GM23338 (cell line): ENCODE measurements around the gene MRPS5. TPM values are rescaled to one million over a fixed set of nuclear protein-coding genes. Genes with fewer than 3 reads are reported as not detected.

ENCODE experiments used
- ATAC-seq: fragments of 200-7000 bp; cut with Tn5 transposase; 3 replicates; pipeline ENCODE4 v1.9.1; 2020
- DNase-seq: peaks from one replicate; pipeline ENCODE4 v3.0.0-alpha.2; 2015; ENCODE audit warnings: low spot score
- H2AFZ ChIP-seq: fragments of 200-600 bp; sonication (generic); 2 replicates; pipeline ENCODE4 v1.8.0; 2016; ENCODE audit warnings: antibody characterized with exemption, mild to moderate bottlenecking, moderate library complexity
- H3F3A ChIP-seq: fragments of 200-600 bp; sonication (generic); replicated peaks from 2 replicates; pipeline ENCODE4 v1.8.0; 2017; ENCODE audit warnings: antibody characterized with exemption, mixed run types, low read depth
- H3K27ac ChIP-seq: fragments of 200-600 bp; sonication (generic); 2 replicates; pipeline ENCODE4 v1.6.1; 2016; ENCODE audit warnings: low read depth
- H3K27me3 ChIP-seq: fragments of 200-600 bp; sonication (generic); 2 replicates; pipeline ENCODE4 v1.8.0; 2016; ENCODE audit warnings: mild to moderate bottlenecking, mixed run types, moderate library complexity; ENCODE audit not compliant: insufficient read depth
- H3K36me3 ChIP-seq: fragments of 200-600 bp; sonication (generic); 2 replicates; pipeline ENCODE4 v1.8.0; 2016; ENCODE audit warnings: mild to moderate bottlenecking; ENCODE audit not compliant: insufficient read depth
- H3K4me1 ChIP-seq: fragments of 200-600 bp; sonication (generic); 2 replicates; pipeline ENCODE4 v1.8.0; 2016; ENCODE audit warnings: mild to moderate bottlenecking, moderate library complexity; ENCODE audit not compliant: insufficient read depth
- H3K4me2 ChIP-seq: fragments of 200-600 bp; sonication (generic); 2 replicates; pipeline ENCODE4 v1.7.1; 2017; ENCODE audit warnings: mixed run types
- H3K4me3 ChIP-seq: fragments of 200-600 bp; sonication (generic); 2 replicates; pipeline ENCODE4 v1.6.1; 2016; ENCODE audit warnings: mixed run types
- H3K79me2 ChIP-seq: fragments of 200-600 bp; sonication (generic); replicated peaks from 2 replicates; pipeline ENCODE4 v1.8.0; 2017; ENCODE audit warnings: mild to moderate bottlenecking; ENCODE audit not compliant: insufficient read depth
- H3K9me2 ChIP-seq: fragments of 200-600 bp; sonication (generic); 2 replicates; pipeline ENCODE4 v1.8.0; 2017; ENCODE audit not compliant: insufficient read depth
- H4K20me1 ChIP-seq: fragments of 200-600 bp; sonication (generic); replicated peaks from 2 replicates; pipeline ENCODE4 v1.8.0; 2017; ENCODE audit warnings: mild to moderate bottlenecking; ENCODE audit not compliant: insufficient read depth
- H3K27ac Mint-ChIP-seq: 2 replicates; pipeline ENCODE4 v1.8.0; 2020; ENCODE audit warnings: inconsistent platforms, mild to moderate bottlenecking, moderate library complexity, mixed read lengths
- H3K27me3 Mint-ChIP-seq: 3 replicates; pipeline ENCODE4 v1.8.0; 2022; ENCODE audit warnings: low read depth, mild to moderate bottlenecking, moderate library complexity, mixed read lengths, inconsistent platforms; ENCODE audit not compliant: insufficient read depth, poor library complexity
- H3K36me3 Mint-ChIP-seq: 3 replicates; pipeline ENCODE4 v1.8.0; 2021; ENCODE audit warnings: low read depth, mild to moderate bottlenecking, inconsistent platforms, moderate library complexity, mixed read lengths
- H3K4me1 Mint-ChIP-seq: 3 replicates; pipeline ENCODE4 v1.8.0; 2020; ENCODE audit warnings: mild to moderate bottlenecking, inconsistent platforms, mixed read lengths
- H3K4me3 Mint-ChIP-seq: 3 replicates; pipeline ENCODE4 v1.8.0; 2021; ENCODE audit warnings: moderate library complexity, mild to moderate bottlenecking, inconsistent platforms, mixed read lengths
- H3K9me3 Mint-ChIP-seq: 3 replicates; pipeline ENCODE4 v1.8.0; 2020; ENCODE audit warnings: moderate library complexity, mild to moderate bottlenecking, inconsistent platforms, mixed read lengths
- CREB1 ChIP-seq: fragments of 250-450 bp; sonication (Bioruptor Pico); IDR thresholded peaks from 2 replicates; pipeline ENCODE4 v1.5.0; 2020; ENCODE audit warnings: low read depth, mild to moderate bottlenecking, moderate library complexity
- EZH2 ChIP-seq: fragments of 200-600 bp; sonication (generic); IDR thresholded peaks from one replicate; pipeline ENCODE4 v1.8.0; 2017; ENCODE audit warnings: antibody characterized with exemption, mild to moderate bottlenecking, low read depth; ENCODE audit not compliant: unreplicated experiment
- EZH2phosphoT487 ChIP-seq: fragments of 200-600 bp; sonication (generic); IDR thresholded peaks from one replicate; pipeline ENCODE4 v1.8.1; 2018; ENCODE audit warnings: antibody characterized with exemption; ENCODE audit not compliant: unreplicated experiment
- NANOG ChIP-seq: IDR thresholded peaks from 2 replicates; pipeline ENCODE4 v1.6.1; 2016; ENCODE audit warnings: antibody characterized with exemption, borderline replicate concordance
- polyA plus RNA-seq: library from polyadenylated mRNA; unstranded; fragments of >200 nt; fragmentation: Nextera tagmentation; extraction: Ambion mirVana; gene quantifications from 2 replicates; pipeline ENCODE4 v1.2.1, GENCODE V29; 2016
- total RNA-seq: library from RNA; depleted of rRNA; stranded (reverse); fragments of >200 nt; shearing (Covaris generic); gene quantifications from 2 replicates; pipeline ENCODE4 v1.2.3, GENCODE V29; 2014
- TF ChIP-seq, protein P1 (sequence below): IDR thresholded peaks from 2 replicates; pipeline ENCODE4 v1.6.1; 2016; ENCODE audit warnings: antibody characterized with exemption
- TF ChIP-seq, protein P2 (sequence below), 2 experiments: fragments of 200-600 bp in 1 of 2; sonication (generic) in 1 of 2; conservative IDR thresholded peaks; 2 replicates each; pipeline versions ENCODE4 v1.5.1 to v1.6.1; 2016 to 2017; ENCODE audit warnings: antibody characterized with exemption in 2 of 2, low read depth in 2 of 2, mild to moderate bottlenecking in 2 of 2, moderate library complexity in 1 of 2
- TF ChIP-seq, protein P3 (sequence below): fragments of 250-450 bp; sonication (Bioruptor Pico); IDR thresholded peaks from 2 replicates; pipeline ENCODE4 v1.5.0; 2020; ENCODE audit warnings: mild to moderate bottlenecking, moderate library complexity

MRPS5 gene
- total and polyA plus RNA-seq, 2 experiments from 2014 or later = 51.9 to 79.0 TPM

DNA sequence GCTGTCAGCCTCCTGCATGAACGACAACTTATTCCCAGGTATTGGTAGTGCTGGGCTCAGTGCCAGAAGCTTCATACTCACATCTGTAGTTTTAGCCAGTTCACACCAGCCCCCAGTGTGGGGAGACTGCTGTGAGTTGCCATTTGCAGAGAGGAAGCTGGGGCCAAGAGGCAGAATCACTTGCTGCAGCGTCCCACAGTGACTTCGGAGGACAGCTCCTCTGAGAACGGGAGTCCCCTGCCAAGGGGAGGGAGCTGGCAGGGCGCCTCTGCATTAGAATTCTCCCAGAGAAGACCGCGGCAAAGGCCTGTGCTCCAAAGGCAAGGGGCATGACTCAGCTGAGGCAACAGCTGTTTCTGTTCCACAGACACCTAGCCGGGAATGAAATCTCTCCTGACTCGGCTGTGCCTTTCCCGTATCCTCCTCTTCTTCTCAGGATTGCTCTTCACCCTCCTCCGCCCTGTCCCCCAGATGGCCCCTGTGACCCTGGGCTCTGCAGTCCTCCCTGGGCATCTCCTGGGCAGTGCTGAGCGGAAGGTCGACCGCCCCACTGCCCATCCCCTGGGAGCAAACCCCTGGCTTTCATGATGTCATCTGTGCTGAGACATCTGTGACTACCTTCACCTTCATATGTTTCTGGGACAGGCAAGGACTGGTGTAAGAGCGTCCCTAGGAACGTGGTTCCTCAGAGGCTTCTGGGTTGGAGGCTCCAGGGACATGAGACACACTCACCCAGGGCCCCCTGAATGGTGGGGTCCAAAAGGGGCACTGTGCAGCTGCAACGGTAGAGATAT lies 78.1 kb downstream of the MRPS5 start:
- Histone ChIP-seq H3K9me2 (no peaks in the 10 kb centered on the region), H3K4me1 (no peaks in the 10 kb centered on the region), H3K27ac (no peak overlapping the region), H3F3A (no peaks in the 10 kb centered on the region), H3K79me2 (no peaks in the 10 kb centered on the region), H3K36me3 (no peaks in the 10 kb centered on the region), H3K4me3 (no peak overlapping the region), H2AFZ (peak overlapping the region; percentile 59; the same call in 1 of the 2 replicates), H3K27me3 (no peaks in the 10 kb centered on the region), H4K20me1 (no peaks in the 10 kb centered on the region), H3K4me2 (0 out of 2 replicates have a peak overlapping the region, but pooled peaks have one; percentile 14)
- Mint-ChIP-seq H3K9me3 (no peaks in the 10 kb centered on the region; the same call in 2 of the 3 replicates), H3K4me1 (peaks cover 17% of the 10 kb centered on the region), H3K27ac (no peak overlapping the region), H3K27me3 (peaks cover 18% of the 10 kb centered on the region), H3K4me3 (no peak overlapping the region), H3K36me3 (no peaks in the 10 kb centered on the region; the same call in 2 of the 3 replicates)
- DNase-seq = no peak
- peak; percentile 72 for ATAC-seq
- no peak for TF ChIP-seq NANOG
- TF ChIP-seq, protein P1, sequence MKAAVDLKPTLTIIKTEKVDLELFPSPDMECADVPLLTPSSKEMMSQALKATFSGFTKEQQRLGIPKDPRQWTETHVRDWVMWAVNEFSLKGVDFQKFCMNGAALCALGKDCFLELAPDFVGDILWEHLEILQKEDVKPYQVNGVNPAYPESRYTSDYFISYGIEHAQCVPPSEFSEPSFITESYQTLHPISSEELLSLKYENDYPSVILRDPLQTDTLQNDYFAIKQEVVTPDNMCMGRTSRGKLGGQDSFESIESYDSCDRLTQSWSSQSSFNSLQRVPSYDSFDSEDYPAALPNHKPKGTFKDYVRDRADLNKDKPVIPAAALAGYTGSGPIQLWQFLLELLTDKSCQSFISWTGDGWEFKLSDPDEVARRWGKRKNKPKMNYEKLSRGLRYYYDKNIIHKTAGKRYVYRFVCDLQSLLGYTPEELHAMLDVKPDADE = no peak
- TF ChIP-seq EZH2phosphoT487 = no peak
- TF ChIP-seq, protein P2, sequence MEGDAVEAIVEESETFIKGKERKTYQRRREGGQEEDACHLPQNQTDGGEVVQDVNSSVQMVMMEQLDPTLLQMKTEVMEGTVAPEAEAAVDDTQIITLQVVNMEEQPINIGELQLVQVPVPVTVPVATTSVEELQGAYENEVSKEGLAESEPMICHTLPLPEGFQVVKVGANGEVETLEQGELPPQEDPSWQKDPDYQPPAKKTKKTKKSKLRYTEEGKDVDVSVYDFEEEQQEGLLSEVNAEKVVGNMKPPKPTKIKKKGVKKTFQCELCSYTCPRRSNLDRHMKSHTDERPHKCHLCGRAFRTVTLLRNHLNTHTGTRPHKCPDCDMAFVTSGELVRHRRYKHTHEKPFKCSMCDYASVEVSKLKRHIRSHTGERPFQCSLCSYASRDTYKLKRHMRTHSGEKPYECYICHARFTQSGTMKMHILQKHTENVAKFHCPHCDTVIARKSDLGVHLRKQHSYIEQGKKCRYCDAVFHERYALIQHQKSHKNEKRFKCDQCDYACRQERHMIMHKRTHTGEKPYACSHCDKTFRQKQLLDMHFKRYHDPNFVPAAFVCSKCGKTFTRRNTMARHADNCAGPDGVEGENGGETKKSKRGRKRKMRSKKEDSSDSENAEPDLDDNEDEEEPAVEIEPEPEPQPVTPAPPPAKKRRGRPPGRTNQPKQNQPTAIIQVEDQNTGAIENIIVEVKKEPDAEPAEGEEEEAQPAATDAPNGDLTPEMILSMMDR (conservative IDR thresholded peaks at IDR 0.05; ENCODE audit: low read depth in 2 of 2) = no peak
- TF ChIP-seq EZH2 = no peak
- TF ChIP-seq, protein P3, sequence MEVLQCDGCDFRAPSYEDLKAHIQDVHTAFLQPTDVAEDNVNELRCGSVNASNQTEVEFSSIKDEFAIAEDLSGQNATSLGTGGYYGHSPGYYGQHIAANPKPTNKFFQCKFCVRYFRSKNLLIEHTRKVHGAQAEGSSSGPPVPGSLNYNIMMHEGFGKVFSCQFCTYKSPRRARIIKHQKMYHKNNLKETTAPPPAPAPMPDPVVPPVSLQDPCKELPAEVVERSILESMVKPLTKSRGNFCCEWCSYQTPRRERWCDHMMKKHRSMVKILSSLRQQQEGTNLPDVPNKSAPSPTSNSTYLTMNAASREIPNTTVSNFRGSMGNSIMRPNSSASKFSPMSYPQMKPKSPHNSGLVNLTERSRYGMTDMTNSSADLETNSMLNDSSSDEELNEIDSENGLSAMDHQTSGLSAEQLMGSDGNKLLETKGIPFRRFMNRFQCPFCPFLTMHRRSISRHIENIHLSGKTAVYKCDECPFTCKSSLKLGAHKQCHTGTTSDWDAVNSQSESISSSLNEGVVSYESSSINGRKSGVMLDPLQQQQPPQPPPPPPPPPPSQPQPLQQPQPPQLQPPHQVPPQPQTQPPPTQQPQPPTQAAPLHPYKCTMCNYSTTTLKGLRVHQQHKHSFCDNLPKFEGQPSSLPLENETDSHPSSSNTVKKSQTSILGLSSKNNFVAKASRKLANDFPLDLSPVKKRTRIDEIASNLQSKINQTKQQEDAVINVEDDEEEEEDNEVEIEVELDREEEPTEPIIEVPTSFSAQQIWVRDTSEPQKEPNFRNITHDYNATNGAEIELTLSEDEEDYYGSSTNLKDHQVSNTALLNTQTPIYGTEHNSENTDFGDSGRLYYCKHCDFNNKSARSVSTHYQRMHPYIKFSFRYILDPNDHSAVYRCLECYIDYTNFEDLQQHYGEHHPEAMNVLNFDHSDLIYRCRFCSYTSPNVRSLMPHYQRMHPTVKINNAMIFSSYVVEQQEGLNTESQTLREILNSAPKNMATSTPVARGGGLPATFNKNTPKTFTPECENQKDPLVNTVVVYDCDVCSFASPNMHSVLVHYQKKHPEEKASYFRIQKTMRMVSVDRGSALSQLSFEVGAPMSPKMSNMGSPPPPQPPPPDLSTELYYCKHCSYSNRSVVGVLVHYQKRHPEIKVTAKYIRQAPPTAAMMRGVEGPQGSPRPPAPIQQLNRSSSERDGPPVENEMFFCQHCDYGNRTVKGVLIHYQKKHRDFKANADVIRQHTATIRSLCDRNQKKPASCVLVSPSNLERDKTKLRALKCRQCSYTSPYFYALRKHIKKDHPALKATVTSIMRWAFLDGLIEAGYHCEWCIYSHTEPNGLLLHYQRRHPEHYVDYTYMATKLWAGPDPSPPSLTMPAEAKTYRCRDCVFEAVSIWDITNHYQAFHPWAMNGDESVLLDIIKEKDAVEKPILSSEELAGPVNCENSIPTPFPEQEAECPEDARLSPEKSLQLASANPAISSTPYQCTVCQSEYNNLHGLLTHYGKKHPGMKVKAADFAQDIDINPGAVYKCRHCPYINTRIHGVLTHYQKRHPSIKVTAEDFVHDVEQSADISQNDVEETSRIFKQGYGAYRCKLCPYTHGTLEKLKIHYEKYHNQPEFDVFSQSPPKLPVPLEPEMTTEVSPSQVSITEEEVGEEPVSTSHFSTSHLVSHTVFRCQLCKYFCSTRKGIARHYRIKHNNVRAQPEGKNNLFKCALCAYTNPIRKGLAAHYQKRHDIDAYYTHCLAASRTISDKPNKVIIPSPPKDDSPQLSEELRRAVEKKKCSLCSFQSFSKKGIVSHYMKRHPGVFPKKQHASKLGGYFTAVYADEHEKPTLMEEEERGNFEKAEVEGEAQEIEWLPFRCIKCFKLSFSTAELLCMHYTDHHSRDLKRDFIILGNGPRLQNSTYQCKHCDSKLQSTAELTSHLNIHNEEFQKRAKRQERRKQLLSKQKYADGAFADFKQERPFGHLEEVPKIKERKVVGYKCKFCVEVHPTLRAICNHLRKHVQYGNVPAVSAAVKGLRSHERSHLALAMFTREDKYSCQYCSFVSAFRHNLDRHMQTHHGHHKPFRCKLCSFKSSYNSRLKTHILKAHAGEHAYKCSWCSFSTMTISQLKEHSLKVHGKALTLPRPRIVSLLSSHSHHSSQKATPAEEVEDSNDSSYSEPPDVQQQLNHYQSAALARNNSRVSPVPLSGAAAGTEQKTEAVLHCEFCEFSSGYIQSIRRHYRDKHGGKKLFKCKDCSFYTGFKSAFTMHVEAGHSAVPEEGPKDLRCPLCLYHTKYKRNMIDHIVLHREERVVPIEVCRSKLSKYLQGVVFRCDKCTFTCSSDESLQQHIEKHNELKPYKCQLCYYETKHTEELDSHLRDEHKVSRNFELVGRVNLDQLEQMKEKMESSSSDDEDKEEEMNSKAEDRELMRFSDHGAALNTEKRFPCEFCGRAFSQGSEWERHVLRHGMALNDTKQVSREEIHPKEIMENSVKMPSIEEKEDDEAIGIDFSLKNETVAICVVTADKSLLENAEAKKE (CRISPR knock-in tag) = no peak
- no peak for TF ChIP-seq CREB1
